GM19240 (cell line): ENCODE data around the gene LSM12.

Experiments used
- DNase-seq: peaks from one replicate; pipeline ENCODE4 v3.0.0; 2011; ENCODE audit warnings: low spot score; ENCODE audit not compliant: insufficient read length

Gene LSM12

GRCh38 chr17:44095647-44096496 is 29.4 kb upstream of the LSM12 start:
- peak; percentile 43 for DNase-seq

- DNase-seq = no peak
Measured at GRCh38 chr17:44095388-44095646, 28.8 kb upstream of the LSM12 start.

- DNase-seq = no peak
Measured at GRCh38 chr17:44094701-44095387, 28.4 kb upstream of the LSM12 start.

GRCh38 chr17:44093231-44093900 is 26.9 kb upstream of the LSM12 start:
- no peak for DNase-seq

- no peak for DNase-seq
Measured at GRCh38 chr17:44092051-44092450, 25.6 kb upstream of the LSM12 start.

- no peak for DNase-seq
Measured at GRCh38 chr17:44091200-44091997, 24.9 kb upstream of the LSM12 start.

GRCh38 chr17:44088254-44088653 is 21.8 kb upstream of the LSM12 start:
- DNase-seq = no peak

- DNase-seq = no peak
Measured at GRCh38 chr17:44087319-44087718, 20.8 kb upstream of the LSM12 start.

- no peak for DNase-seq
Measured at GRCh38 chr17:44086364-44087311, 20.2 kb upstream of the LSM12 start.

- no peak for DNase-seq
Measured at GRCh38 chr17:44085908-44086307, 19.4 kb upstream of the LSM12 start.

GRCh38 chr17:44084921-44085320 is 18.4 kb upstream of the LSM12 start:
- DNase-seq = no peak

- DNase-seq = no peak
Measured at GRCh38 chr17:44084131-44084538, 17.7 kb upstream of the LSM12 start.

GRCh38 chr17:44083250-44083849 is 16.9 kb upstream of the LSM12 start:
- no peak for DNase-seq

- DNase-seq = no peak
Measured at GRCh38 chr17:44082256-44082927, 15.9 kb upstream of the LSM12 start.

- no peak for DNase-seq
Measured at GRCh38 chr17:44081681-44082080, 15.2 kb upstream of the LSM12 start.

GRCh38 chr17:44079877-44080821 is 13.7 kb upstream of the LSM12 start:
- DNase-seq = no peak

- DNase-seq = no peak
Measured at GRCh38 chr17:44078412-44078811, 11.9 kb upstream of the LSM12 start.

- DNase-seq = no peak
Measured at GRCh38 chr17:44077595-44077909, 11.1 kb upstream of the LSM12 start.
